OCI-LY7 (cell line): Measurements from ENCODE around the gene FRA10AC1.

ENCODE experiments used
- CTCF ChIP-seq: fragments of 200-600 bp; sonication (generic); conservative IDR thresholded peaks from 2 replicates; pipeline ENCODE4 v1.5.1; 2014; ENCODE audit warnings: mild to moderate bottlenecking, antibody characterized with exemption, low read length, moderate library complexity, mixed read lengths
- EZH2phosphoT487 ChIP-seq: fragments of 200-600 bp; sonication (generic); IDR thresholded peaks from 2 replicates; pipeline ENCODE4 v1.6.1; 2018; ENCODE audit warnings: low read depth, borderline replicate concordance, mild to moderate bottlenecking, mixed run types, antibody characterized with exemption, low read length, moderate library complexity, mixed read lengths

- no peak for TF ChIP-seq CTCF
- no peak for TF ChIP-seq EZH2phosphoT487
Measured at GRCh38 chr10:93716766-93717165, 14.4 kb upstream of the FRA10AC1 start.
